Fibroblast of the aortic adventitia (primary cell): ENCODE results near the gene ZNF469. TPM values are rescaled to one million over a fixed set of nuclear protein-coding genes. Genes with fewer than 3 reads are reported as not detected.

Source experiments
- DNase-seq: peaks from one replicate; pipeline ENCODE4 v3.0.0-alpha.2; 2010; ENCODE audit warnings: low read depth
- H3K4me3 ChIP-seq: 2 replicates; pipeline ENCODE4 v1.5.1; 2011; ENCODE audit warnings: low read depth, mild to moderate bottlenecking, control low read depth, low read length, moderate library complexity
- total RNA-seq: library from RNA; depleted of rRNA; stranded (reverse); fragments of >200 nt; gene quantifications from 2 replicates; pipeline ENCODE4 v1.2.3, GENCODE V29; 2012; ENCODE audit warnings: low replicate concordance
- TF ChIP-seq, protein P1 (sequence below): IDR thresholded peaks from 2 replicates; pipeline ENCODE4 v1.5.1; 2011; ENCODE audit warnings: mild to moderate bottlenecking, low read length, control low read depth, inconsistent platforms; ENCODE audit not compliant: insufficient read depth

The ZNF469 gene
- total RNA-seq, 1 donor = 7.0 TPM

DNA sequence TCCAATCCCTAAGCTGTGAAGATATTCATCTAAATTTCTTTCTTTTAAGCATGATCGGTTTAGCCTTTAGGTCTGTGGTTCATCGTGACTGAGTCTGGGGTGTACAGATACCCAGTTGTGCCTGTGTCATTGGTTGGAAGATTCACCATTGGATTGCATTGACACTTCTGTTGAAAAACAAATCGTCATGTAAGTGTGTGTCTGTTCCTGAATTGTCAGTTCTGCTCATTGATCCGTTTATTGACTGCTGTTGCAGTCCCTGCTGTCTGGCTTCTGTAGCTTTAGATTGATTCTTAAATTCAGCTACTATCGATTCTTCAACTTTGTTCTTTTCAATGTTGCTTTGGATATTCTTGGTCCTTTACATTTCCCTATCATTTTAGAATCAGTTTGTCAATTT is 21.0 kb upstream of the ZNF469 start:
- TF ChIP-seq, protein P1, sequence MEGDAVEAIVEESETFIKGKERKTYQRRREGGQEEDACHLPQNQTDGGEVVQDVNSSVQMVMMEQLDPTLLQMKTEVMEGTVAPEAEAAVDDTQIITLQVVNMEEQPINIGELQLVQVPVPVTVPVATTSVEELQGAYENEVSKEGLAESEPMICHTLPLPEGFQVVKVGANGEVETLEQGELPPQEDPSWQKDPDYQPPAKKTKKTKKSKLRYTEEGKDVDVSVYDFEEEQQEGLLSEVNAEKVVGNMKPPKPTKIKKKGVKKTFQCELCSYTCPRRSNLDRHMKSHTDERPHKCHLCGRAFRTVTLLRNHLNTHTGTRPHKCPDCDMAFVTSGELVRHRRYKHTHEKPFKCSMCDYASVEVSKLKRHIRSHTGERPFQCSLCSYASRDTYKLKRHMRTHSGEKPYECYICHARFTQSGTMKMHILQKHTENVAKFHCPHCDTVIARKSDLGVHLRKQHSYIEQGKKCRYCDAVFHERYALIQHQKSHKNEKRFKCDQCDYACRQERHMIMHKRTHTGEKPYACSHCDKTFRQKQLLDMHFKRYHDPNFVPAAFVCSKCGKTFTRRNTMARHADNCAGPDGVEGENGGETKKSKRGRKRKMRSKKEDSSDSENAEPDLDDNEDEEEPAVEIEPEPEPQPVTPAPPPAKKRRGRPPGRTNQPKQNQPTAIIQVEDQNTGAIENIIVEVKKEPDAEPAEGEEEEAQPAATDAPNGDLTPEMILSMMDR = no peak
- no peak for DNase-seq
- no peak overlapping the region for H3K4me3 ChIP-seq

DNA sequence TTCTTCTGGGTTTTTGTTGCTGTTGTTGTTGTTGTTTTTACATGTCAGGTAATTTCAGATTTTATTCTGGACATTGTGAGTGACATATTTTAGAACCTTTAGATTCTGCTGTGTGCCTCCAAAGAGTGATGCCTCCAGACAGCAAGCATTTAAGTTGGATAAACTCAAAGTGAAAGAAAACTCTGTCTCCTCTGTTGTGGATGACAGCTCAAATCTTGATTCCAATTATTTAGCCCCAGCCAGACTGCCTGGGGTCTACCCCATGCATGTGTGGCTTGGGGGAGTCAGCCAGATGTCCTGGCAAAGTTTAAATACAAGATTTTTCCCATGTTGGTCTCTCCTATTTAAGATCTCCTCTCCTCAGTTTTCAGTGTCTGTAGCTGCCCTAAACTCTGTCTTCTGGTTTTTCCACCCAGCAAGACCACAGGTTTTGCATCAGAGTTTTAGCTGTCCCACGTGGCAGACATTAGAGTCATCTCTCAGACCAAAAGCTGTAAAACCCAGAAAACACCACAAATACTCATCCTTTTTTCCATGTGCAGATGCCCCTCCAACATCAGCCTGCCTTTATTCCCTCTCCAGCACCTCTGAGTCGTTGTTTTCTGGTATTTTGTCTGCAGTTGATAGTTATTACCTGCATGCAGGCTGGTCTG is 19.4 kb upstream of the ZNF469 start:
- H3K4me3 ChIP-seq = no peak overlapping the region
- DNase-seq = no peak

DNA sequence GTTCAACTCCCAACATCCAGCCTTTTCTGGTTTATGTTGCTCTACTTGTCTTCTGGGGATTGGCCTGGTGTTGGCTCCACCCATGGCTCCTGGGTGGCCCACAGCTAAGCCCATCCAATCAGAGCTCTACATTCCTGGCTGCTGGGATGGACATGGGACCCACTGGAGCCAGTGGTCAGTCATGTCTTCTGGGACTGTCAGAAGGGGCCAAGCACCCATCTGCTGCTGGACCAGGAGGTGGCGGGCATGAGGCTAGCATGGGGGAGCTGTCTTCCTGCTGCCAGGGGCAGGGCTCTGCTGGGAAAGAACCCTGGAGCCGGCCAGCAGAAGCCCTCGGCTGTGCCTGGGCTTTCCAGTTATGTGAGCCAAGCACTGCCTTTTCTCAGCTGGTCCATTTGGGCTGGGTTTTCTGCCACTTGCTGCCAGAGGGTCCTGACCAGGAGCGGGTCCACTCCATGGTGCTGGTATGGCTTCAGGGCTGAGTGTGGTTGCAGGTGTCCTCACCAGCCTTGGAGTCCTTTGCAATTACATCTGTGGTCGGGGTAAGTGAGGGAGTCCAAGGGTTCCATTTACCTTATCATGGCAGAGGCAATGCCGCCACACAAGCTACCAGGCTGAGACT is 17.4 kb upstream of the ZNF469 start:
- H3K4me3 ChIP-seq = no peak overlapping the region
- TF ChIP-seq, protein P1 = no peak
- DNase-seq = no peak

More for the DNA sequence above, 19.4 kb upstream of the ZNF469 start:
- TF ChIP-seq, protein P1 = no peak

DNA sequence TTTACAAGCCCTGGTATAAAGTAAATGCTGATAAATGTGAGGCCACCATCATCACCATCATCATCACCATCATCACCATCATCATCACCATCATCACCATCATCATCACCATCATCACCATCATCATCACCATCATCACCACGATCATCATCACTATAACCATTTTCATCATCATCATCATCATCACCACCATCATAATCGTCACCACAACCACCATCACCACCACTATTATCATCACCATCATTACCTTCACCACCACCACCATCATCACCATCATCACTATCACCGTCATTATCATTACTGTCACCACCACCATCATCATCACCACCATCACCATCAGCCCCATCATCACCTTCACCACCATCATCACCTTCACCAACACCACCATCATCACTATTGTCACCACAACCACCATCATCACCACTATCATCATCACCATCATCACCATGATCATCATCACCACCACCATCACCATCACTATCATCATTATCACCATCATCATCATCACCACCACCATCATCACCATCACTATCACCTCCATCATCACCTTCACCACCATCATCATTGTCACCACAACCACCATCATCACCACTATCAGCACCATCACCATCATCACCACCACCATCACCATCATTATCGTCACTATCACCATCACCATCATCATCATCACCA is 16.6 kb upstream of the ZNF469 start:
- DNase-seq = no peak
- TF ChIP-seq, protein P1 = no peak
- H3K4me3 ChIP-seq = no peak overlapping the region

DNA sequence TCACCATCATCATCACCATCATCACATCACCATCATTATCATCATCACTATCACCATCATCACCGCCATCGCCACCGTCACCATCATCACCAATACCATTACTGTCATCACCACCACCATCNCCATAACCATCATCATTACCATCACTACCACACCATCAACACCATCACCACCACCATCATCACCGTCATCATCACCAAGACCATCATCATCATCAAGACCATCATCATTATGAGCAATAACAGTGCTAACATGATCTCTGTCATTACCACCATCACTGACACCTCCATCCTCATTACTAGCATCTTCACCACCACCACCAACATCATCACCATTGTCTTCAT is 16.1 kb upstream of the ZNF469 start:
- TF ChIP-seq, protein P1 = no peak
- DNase-seq = no peak
- H3K4me3 ChIP-seq = no peak overlapping the region

DNA sequence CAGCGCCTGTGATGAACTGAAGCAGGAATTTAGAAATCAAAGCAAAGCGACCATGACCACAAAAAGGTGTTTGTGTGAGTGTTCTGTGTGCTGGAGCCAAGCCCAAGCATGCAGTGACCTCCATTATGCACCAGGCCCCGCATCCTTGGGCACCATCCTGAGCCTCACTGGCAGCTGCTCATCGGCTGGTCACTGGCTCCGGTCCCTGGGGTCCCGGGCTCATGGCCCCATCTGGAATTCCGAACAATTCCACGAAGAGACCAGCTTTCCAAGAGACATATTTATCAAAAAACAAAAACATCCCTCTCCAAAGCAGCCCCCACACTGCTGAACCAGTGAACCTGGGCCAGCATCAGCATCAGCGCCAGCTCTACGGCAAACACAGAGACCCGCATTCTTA is 15.2 kb upstream of the ZNF469 start:
- H3K4me3 ChIP-seq = no peak overlapping the region
- no peak for DNase-seq
- TF ChIP-seq, protein P1 = no peak
